ENCODE measurements around the gene PPP1R27.

The PPP1R27 gene

GRCh38 chr17:81794509-81794908 is 40.3 kb downstream of the PPP1R27 start:
- Histone ChIP-seq H3K27ac (ENCODE audit: low read length) (no peak overlapping the region), H3K9ac (ENCODE audit: low read depth, low read length) (no peak overlapping the region), H3K27me3 (ENCODE audit: insufficient read depth, low read length, poor library complexity) (no peaks in the 10 kb centered on the region), H3K36me3 (ENCODE audit: insufficient read depth, low read length) (no peaks in the 10 kb centered on the region), H3K4me1 (ENCODE audit: insufficient read depth, low read length) (no peaks in the 10 kb centered on the region), H4K20me1 (ENCODE audit: insufficient read depth, low read length) (no peaks in the 10 kb centered on the region; the same call in 1 of the 2 replicates), H3K4me3 (ENCODE audit: low read depth in 1 of 2, low read length in 2 of 2) (no peak overlapping the region), H2AFZ (ENCODE audit: low read depth, low read length) (no peak overlapping the region), H3K9me3 (ENCODE audit: insufficient read depth, low read length, severe bottlenecking) (no peaks in the 10 kb centered on the region), H3K4me2 (ENCODE audit: insufficient read depth, low read length) (no peak overlapping the region), H3K79me2 (ENCODE audit: insufficient read depth, low read length) (no peaks in the 10 kb centered on the region)
- TF ChIP-seq EZH2 (IDR thresholded peaks at IDR 0.05; ENCODE audit: borderline replicate concordance, low read depth, low read length, severe bottlenecking) (no peak), CTCF (IDR thresholded peaks at IDR 0.05; ENCODE audit: borderline replicate concordance, extremely low read depth, low read length, poor library complexity, severe bottlenecking) (no peak)
- DNase-seq (no peak), ATAC-seq (ENCODE audit: insufficient read depth, low read depth) (no peak)

GRCh38 chr17:81794074-81794476 is 40.8 kb downstream of the PPP1R27 start:
- Histone ChIP-seq H3K79me2 (ENCODE audit: insufficient read depth, low read length) (no peaks in the 10 kb centered on the region), H3K9ac (ENCODE audit: low read depth, low read length) (no peak overlapping the region), H3K4me2 (ENCODE audit: insufficient read depth, low read length) (no peak overlapping the region), H2AFZ (ENCODE audit: low read depth, low read length) (no peak overlapping the region), H3K36me3 (ENCODE audit: insufficient read depth, low read length) (no peaks in the 10 kb centered on the region), H3K27me3 (ENCODE audit: insufficient read depth, low read length, poor library complexity) (no peaks in the 10 kb centered on the region), H4K20me1 (ENCODE audit: insufficient read depth, low read length) (no peaks in the 10 kb centered on the region; the same call in 1 of the 2 replicates), H3K4me1 (ENCODE audit: insufficient read depth, low read length) (no peaks in the 10 kb centered on the region), H3K9me3 (ENCODE audit: insufficient read depth, low read length, severe bottlenecking) (no peaks in the 10 kb centered on the region), H3K27ac (ENCODE audit: low read length) (no peak overlapping the region), H3K4me3 (ENCODE audit: low read depth in 1 of 2, low read length in 2 of 2) (no peak overlapping the region)
- DNase-seq, result no peak
- ATAC-seq (ENCODE audit: insufficient read depth, low read depth), result no peak
- TF ChIP-seq CTCF (IDR thresholded peaks at IDR 0.05; ENCODE audit: borderline replicate concordance, extremely low read depth, low read length, poor library complexity, severe bottlenecking) (no peak), EZH2 (IDR thresholded peaks at IDR 0.05; ENCODE audit: borderline replicate concordance, low read depth, low read length, severe bottlenecking) (no peak)

GRCh38 chr17:81792675-81793615 is 41.9 kb downstream of the PPP1R27 start:
- Histone ChIP-seq H2AFZ (ENCODE audit: low read depth, low read length) (no peak overlapping the region), H3K36me3 (ENCODE audit: insufficient read depth, low read length) (no peaks in the 10 kb centered on the region), H4K20me1 (ENCODE audit: insufficient read depth, low read length) (no peaks in the 10 kb centered on the region; the same call in 1 of the 2 replicates), H3K79me2 (ENCODE audit: insufficient read depth, low read length) (no peaks in the 10 kb centered on the region), H3K4me3 (ENCODE audit: low read depth in 1 of 2, low read length in 2 of 2) (no peak overlapping the region), H3K9me3 (ENCODE audit: insufficient read depth, low read length, severe bottlenecking) (no peaks in the 10 kb centered on the region), H3K4me1 (ENCODE audit: insufficient read depth, low read length) (no peaks in the 10 kb centered on the region), H3K27me3 (ENCODE audit: insufficient read depth, low read length, poor library complexity) (no peaks in the 10 kb centered on the region), H3K27ac (ENCODE audit: low read length) (no peak overlapping the region), H3K4me2 (ENCODE audit: insufficient read depth, low read length) (no peak overlapping the region), H3K9ac (ENCODE audit: low read depth, low read length) (no peak overlapping the region)
- no peak for DNase-seq
- no peak for ATAC-seq (ENCODE audit: insufficient read depth, low read depth)
- TF ChIP-seq CTCF (IDR thresholded peaks at IDR 0.05; ENCODE audit: borderline replicate concordance, extremely low read depth, low read length, poor library complexity, severe bottlenecking) (no peak), EZH2 (IDR thresholded peaks at IDR 0.05; ENCODE audit: borderline replicate concordance, low read depth, low read length, severe bottlenecking) (no peak)

Data from DND-41 (cell line).